ENCODE results near the gene C14orf119.

The C14orf119 gene

DNA sequence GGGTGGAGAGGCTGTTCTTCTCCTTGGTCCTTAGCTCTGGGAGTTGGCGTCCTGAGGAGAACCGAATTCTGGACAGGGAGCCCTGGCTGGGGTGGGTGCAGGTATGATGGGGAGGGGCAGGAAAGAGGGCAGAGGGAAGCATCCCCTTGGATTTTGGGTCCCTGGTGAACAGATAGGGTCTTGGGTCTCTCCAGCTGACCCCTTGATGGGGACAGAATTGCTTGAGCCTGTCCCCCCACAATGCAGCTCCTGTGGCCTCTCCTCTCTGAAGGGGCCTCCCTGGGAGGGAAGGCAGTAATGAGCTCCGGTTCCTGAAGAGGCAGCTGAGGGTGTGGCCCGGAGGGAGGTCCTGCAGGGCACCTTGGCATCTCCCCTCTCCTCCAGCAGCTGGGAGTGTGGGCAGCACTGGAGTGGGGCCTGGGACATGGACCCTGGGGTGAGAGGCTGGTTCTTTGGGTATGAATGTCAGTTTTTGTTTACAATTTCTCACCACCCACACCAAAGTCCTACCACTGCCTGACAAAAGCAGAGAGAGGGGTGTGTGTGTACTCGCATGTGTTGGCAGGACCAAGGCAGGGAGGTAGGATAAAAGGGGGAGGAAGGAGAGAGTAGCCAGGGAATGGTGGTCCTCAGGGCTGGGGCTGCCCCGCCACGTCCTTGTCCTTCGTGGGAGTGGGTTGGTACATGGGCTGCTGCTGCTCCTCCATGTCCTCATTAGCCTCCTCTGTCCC is 31.4 kb downstream of the C14orf119 start:
- no peak for DNase-seq (ENCODE audit: low read depth)

DNA sequence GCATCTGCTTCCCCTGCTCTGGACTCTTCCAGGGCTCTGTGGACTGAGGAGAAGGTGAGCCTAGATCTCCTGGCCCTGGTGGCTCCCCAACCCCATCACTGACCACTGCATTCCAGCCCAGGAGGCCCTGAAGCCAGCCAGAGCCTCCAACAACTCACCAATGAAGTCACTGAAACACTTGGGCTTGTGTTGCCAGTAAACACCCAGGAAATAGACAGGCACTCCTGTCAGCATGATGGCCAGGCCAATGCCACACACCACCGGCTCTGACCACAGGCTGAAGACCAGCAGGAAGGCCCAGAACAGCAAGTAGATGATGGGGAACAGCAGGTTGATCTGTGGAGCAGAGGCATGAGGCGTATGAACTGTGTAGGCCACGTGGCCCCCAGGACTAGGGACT is 32.6 kb downstream of the C14orf119 start:
- no peak for DNase-seq (ENCODE audit: low read depth)

DNA sequence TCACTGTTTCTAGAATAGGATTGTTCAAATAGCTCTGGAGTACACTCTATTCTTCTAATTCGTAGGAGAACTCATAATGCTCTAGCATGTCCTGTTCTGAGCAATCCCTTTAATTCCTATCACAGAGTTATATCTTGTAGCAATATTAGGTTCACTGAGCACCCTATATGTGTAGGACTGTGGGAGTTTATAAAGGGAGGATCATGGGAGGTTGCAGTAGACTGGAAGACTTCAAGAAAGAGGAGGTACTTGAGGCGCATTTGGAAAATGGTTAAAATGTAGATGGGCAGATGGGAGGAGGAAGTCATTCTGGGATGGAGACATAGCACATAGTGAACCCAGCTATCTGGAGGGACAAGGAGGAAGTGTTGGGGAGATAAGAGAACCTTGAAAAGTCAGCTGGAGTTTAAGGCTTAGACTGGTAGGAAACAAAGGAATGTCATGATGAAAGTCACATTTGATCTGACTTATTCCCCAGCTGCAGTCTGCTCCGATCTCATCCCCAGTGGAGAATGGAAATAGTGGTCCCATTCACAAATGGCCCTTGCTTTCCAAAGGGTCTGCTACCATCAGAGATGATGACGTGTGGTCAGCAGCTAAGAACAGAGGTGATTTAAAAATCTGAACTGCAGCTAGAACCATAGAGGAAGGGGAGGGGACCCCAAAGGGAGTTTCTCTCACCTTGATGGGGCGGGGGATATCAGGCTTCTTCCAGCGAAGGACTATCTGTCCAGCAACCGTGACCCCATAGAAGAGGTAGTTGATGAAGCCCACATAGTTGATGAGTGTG is 33.9 kb downstream of the C14orf119 start:
- DNase-seq (ENCODE audit: low read depth): no peak

GRCh38 chr14:23129759-23130316 is 34.5 kb downstream of the C14orf119 start:
- DNase-seq (ENCODE audit: low read depth): no peak

DNA sequence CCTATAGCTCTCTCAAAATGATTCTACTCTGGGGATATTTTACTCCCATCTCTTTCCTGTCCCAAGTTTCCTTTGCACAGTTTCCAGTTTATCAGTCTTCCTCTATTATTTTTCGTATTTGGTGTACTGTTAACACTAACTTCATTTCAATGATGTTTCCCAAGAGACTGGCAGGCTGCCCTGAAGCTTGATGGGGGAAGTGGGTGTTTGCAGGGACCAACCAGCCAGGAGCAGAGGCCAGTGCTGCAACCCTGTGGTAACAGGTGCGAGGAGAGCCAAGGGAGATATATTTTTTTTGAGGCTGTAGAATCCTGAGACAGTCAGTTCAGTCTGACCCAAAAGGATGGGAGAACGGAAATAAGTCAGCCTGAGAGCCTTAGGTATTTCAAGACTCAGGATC is 35.6 kb downstream of the C14orf119 start:
- DNase-seq (ENCODE audit: low read depth): no peak

DNA sequence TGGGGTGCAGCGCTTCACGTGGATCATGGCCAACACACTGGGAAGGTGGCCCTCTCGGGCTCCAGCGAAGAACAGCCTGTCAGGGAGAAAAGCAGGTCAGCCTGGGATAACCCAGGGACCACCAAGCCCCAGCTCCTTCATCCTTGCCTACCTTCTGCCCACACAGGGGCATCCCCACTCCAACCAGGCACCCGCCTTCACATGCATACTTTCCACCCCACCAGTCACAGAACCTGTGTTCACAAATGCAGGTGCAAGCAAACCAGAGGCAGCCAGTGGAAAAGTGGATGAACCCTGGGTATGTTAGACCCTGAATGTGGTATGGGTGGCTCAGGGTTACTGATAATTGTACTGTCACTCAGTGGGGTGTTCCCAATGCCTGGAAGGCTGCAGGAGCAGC is 36.2 kb downstream of the C14orf119 start:
- DNase-seq (ENCODE audit: low read depth): no peak

DNA sequence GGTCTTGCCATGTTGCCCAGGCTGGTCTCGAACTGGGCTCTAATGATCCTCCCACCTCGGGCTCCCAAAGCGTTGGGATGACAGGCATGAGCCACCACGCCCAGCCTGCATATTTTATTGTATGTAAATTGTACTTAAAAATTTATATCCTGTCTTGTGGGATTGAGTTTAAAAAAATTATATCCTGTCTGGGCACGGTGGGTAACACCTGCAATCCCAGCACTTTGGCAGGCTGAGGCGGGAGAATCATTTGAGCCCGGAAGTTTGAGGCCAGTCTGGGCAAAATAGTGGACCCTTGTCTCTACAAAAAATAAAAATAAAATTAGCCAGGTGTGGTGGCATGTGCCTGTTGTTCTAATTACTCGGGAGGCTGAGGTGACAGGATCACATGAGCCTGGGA is 37.7 kb downstream of the C14orf119 start:
- no peak for DNase-seq (ENCODE audit: low read depth)

GRCh38 chr14:23136566-23137133 is 41.3 kb downstream of the C14orf119 start:
- no peak for DNase-seq (ENCODE audit: low read depth)

DNA sequence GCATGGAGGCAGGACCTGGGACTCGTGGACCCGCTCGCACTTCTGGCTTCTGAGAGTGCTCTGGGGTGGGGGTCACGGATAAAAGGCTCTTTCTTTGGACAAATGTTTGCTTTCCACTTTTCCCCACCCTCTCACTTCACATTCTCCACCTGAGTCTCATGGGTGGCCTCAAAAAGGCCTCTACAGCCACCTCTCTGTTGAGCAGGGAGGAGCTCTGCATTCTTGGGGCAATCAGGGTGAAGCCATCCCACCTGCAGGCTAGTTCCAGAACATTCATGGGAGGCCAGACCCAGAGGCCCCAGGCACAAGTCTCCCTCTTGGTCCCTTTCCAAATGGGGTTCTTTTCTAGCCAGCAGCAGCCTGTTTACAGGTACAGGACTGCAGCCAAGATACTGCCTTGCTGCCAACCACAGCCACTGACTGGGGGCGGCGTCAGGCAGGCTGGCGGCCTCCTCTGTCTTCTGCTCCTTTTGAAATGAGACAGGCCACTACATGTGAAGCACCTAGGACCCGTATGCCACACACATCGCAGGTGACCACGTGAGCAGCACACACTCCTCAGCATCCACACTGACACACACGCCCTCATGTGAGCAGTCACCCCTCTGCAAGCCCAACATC is 42.0 kb downstream of the C14orf119 start:
- no peak for DNase-seq (ENCODE audit: low read depth)

DNA sequence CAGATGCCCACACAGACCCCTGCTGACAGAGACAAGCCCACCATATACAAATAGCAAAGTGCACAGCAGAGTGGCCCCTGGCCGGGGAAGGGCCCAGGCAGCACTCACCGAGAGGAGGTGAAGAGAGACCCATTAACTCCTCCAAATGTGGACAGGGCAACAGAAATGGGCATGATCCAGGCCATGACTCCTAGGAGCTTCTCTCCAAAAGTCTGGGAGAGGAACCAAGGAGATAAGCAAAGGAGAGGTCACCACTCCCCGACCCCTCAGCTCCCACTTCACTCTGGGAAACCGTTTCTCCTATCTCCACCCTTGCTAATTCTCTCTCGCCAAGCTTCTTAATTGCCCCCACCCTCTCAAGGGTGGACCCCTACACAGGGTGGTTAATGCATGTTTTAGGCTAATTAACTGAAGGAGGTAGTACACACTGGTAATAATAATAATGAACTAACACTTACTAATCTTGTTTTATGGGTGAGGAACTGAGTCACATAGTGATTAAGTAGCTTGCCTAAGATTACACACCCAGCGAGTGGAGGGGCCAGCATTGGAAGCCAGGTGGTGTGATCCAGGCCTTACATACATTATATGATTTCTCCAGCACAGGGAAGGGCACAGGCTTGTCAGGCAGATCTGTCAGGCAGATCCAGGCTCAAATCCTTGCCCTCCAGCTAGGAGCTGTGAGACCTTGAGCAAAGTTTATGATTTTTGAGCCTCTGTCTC is 42.7 kb downstream of the C14orf119 start:
- DNase-seq (ENCODE audit: low read depth): no peak

DNA sequence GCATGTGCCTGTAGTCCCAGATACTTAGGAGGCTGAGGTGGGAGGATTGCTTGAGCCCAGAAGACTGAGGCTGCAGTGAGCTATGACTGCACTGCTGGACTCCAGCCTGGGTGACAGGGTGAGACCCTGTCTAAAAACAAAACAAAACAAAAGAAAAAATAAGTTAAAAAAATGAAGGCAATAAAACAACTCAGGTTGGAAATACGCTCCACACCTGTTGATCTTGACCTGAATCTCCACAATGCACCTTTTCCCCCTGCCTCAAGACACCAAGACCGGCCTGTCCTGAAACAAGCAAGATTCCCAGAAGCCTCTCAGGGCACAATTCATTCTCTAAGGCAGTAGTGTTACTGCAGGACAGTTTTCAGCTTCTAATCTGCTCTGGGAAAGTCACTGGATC is 44.6 kb downstream of the C14orf119 start:
- no peak for DNase-seq (ENCODE audit: low read depth)

- no peak for DNase-seq (ENCODE audit: low read depth)
Measured at GRCh38 chr14:23140371-23140770, 45.1 kb downstream of the C14orf119 start.

- peak; percentile 81 for DNase-seq (ENCODE audit: low read depth)
Measured at GRCh38 chr14:23141706-23142444, 46.6 kb downstream of the C14orf119 start.

DNA sequence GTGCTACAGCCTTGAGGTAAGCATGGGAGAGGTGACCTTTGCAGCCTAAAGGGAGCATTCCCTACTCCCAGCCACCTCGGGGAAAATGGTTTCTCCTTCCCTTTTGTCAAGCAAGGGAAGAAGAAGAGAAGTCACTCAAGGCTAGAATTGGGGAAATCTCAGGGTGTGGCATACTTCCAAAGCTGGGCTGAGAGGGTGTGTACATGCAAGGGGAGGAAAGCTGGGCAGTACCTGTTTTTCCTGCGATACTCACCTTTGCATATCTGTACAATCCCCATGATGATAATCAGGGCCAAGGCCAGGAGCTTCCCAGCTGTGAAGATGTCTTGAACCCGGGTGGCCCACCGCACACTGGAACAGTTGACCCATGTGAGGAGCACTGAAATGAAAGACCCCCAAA is 47.5 kb downstream of the C14orf119 start:
- DNase-seq (ENCODE audit: low read depth): no peak

DNA sequence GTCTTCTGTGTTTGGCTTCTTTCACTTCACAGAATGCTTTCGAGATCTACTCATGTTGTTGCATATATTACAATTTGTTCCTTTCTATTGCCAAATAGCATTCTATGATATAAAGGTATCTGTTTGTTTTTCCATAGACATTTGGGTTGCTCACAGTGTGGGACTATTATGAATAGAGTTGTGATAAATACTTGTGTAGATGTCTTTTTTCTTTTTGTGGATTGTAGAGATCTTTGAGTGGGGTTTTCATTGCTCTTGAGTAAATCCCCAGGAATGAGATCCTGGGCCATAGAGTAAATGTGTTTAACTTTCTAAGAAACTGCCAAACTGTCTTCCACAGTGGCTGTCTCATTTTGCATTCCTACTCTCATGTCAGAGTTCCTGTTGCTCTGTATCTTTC is 48.6 kb downstream of the C14orf119 start:
- DNase-seq (ENCODE audit: low read depth): no peak

- DNase-seq (ENCODE audit: low read depth): no peak
Measured at GRCh38 chr14:23145794-23146350, 50.6 kb downstream of the C14orf119 start.

- no peak for DNase-seq (ENCODE audit: low read depth)
Measured at GRCh38 chr14:23146351-23146910, 51.1 kb downstream of the C14orf119 start.

GRCh38 chr14:23146980-23147379 is 51.7 kb downstream of the C14orf119 start:
- no peak for DNase-seq (ENCODE audit: low read depth)

- no peak for DNase-seq (ENCODE audit: low read depth)
Measured at GRCh38 chr14:23147676-23148075, 52.4 kb downstream of the C14orf119 start.

GRCh38 chr14:23148591-23149249 is 53.4 kb downstream of the C14orf119 start:
- DNase-seq (ENCODE audit: low read depth): no peak

Data from GM04504 (cell line).